ENCODE measurements around the gene SV2C.
"Not testable (repeated sequence)": the region's sequence is repeated elsewhere in the genome, so short reads cannot be mapped to it uniquely, and the experiment has no call there.

SV2C gene

DNA sequence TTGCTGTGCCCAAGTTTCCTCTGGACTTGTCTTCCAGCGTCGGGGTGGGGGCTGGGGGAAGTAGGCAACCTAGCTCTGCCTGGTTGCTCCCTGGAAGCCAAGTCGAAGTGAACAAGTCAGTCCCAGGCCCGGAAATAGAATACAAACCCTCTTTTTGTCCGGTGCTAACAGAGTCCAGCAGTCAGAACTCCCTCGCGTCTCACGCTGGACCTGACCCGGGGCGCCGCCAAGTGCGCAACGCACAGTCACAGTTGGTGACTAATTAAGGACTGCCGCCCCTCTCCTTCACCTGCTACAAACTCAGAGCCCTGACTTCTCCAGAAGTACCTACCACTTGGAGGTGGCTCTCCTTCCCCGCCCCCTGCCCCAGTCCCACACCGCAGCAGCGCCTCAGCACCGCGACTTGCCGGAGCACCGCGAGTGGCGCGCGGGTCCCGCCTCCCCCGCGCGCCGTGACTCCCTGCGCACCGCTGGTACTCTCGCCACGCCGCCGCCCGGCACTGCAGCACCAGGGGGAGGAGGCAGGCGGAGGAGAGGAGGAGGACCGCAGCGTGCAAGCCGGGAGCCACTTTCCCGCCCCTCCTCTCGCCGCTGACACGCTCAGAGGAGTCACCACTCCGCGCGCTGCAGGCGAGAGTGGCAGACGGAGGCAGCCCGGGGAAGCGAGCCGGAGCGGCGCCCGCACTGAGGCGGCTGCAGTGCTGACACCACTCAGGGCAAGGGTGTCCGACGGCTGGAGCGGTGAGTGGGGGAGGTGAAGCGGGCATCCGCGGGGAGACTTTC, at the start of gene SV2C:
TSS of gene SV2C (plus strand) at position 612 of the 783 bp plus-strand sequence. CDS start 48,368 bp downstream, outside the sequence.
- no peak for DNase-seq (ENCODE audit: low spot score)

- not testable (repeated sequence) for DNase-seq (ENCODE audit: low spot score)
Measured at GRCh38 chr5:76037736-76038151, 45.4 kb upstream of the SV2C start.

DNA sequence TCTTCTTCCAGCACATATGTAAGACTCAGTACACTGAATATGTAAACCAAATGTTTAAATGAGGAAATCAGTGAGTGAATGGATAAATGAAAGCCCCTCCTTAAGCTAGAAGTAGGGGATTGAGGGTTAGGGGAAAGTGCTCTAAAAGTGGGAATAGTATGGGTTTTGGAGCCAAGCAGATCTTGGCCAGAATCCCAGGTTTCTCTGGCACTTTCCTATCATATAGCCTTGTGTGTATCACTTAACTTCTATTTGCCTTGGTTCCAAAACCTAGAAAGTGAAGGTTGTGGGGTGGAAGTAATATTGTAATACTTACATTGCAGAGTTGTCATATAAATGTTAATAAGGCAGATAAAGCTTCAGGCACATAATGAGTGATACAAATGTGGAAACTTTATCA, 45.0 kb upstream of the SV2C start:
- DNase-seq (ENCODE audit: low spot score), result no peak

DNA sequence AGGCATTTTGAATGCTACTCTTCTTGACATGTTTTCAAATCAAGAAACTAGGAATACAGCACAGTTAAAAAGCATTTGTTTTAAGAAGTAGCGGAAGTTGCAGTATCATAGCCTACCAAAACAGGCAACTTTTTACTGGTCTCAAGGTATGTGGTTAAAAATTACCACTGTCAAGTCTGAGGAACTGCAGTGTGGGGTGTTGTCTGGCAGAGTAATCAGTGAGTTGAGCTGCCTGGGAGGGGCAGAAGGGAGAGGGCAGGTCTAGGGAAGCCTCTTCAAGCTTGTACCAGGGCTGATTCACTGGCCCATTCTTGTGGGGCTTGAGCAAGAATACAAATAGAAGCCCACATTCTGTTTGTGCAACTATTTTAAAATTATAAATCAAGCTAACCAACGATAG, 42.4 kb upstream of the SV2C start:
- DNase-seq (ENCODE audit: low spot score), result no peak

DNA sequence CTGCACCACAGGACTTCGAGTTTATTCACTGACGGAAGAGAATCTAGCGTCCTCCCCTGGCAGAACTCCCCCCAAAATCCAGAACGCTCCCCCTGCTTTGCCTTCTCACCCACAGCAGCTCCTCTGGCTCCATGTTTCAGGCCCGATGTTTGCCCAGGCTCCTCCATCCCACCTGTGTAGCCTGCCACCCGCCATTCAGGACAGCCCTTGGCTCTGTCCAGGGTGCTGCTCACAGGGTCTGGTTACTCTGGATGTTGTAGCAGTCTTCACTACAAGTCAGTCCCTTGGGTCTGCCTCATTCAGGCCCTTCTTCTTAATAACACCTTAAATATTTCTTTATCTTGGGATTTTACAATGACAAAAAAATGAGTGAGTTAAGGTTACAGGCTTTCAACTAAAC, 41.3 kb upstream of the SV2C start:
- DNase-seq (ENCODE audit: low spot score), result no peak

GRCh38 chr5:76046741-76047140, 36.4 kb upstream of the SV2C start:
- DNase-seq (ENCODE audit: low spot score), result no peak

DNA sequence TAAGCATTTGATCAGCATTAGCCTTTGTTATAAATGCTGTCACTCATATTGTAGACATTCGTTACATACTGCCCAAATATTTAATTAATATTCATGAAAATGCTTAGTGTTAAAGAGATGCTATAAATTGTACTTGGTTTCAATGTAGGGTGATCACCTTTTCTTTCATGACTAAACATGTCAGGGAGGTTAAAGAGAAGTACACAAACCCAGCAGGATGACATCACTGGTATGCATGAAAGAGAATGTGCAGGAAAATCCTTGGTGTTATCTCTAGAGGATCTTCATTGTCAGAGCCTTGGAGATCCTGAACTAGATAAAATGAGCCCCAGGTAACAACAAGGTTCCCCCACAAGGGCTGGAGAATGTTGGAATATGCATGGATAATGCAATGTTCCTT, 33.0 kb upstream of the SV2C start:
- no peak for DNase-seq (ENCODE audit: low spot score)

DNA sequence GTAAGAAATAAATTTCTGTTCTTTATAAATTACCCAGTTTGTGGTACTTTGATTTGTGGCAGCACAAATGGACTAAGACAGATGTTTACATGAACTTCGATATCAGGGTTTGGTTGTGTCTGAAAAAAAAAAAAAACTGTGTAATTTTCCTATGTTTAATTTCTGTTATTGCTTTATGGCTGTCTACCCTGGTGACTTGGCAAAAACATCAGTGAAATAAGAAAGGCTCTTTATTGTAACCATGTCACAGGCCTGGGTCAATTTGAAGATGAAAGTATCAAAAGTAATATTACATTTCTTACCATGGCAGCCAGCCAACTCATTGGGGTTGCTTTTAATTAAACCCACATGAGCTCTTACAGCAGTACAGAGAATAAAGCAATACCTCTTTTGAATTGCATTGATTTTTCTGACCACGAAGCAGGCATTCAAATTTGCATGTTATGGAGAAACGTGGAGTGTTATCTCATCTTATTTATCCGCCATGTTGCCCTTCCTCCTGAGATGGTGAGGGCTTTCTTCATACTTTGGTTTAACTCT, 20.6 kb upstream of the SV2C start:
- no peak for DNase-seq (ENCODE audit: low spot score)

- no peak for DNase-seq (ENCODE audit: low spot score)
Measured at GRCh38 chr5:76065258-76065657, 17.9 kb upstream of the SV2C start.

- DNase-seq (ENCODE audit: low spot score), result no peak
Measured at GRCh38 chr5:76069061-76069735, 14.0 kb upstream of the SV2C start.

GRCh38 chr5:76074487-76075065, 8.6 kb upstream of the SV2C start:
- no peak for DNase-seq (ENCODE audit: low spot score)

DNA sequence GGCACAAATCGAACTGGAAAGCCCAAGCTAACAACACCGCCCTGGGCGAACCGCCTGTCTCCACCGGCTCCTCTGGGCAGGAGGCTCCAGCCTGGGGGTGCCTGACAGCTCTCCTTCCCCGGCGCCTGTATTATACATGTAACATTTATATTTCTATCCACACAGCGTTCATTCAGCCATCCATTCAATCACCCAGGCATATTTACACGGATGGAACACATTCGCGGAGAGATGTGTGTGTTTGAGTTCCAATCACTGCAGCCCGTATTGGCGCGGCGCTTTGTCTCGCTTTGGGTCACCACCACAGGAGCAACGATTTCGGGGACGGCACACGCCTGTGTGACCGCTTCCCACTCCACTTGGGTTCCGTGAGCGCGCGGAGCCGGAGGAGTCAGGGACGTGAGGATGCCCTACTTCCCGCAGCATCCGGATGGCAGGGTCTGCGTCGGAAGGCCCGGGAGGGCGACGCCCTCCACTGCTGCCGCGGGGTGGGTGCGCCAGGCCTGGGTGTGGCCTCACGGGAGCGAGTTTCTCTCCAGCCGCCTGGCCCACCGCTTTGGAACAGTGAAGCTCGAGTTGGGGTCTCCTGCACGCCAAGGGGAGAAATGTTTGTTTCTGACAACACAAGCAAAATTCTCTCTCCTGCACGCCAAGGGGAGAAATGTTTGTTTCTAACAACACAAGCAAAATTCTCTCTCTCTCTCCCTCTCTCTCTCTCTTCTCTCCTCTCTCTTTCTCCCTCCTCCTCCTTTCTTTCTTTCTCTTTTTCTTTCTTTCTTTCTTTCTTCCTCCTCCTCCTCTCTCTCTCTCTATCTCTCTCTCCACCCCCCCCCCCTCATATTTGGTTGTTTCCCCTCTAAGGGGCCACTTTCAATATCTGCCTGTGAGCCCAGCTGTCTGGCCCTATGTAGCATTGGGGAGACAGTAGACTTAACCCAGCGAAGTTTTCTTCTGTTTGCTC, 1.1 kb upstream of the SV2C start:
- no peak for DNase-seq (ENCODE audit: low spot score)

GRCh38 chr5:76083555-76084495, 642 bp downstream of the SV2C start:
- no peak for DNase-seq (ENCODE audit: low spot score)

DNA sequence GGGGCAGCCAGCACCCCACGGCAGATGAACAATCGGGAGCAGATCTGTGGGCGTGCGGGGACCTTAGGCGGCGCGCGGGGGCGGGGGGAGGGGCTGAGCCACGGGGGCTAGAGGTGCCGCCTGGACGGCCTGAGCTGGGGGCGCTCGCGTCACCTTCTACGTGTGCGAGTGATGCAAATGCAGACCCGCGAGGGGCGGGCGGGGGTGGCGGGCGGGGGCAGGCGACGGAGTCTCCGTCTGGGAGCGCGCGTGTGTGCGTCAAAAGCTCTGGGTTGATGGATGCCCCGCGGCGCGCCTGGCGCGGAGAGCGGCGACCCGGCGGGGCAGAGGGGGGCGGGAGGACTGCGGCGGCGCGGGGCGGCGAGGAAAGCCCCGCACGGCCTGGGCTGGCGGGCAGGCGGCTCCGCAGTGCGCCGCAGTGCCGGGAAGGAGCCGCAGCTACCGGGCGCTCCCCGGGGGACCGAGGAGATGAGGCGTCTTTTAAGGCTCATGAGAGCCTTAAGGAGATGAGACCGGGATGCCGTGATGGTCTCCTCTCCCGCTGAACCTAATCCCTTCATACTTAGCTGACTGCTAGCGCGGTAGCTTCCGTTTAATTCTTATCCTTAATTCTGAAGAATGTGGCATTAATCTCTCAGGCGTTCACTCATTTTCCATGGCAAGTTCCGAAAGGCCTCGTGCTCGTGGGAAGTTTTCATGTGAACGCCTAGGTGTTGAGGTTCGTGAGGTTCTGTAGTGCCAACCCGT, 1.5 kb downstream of the SV2C start:
- no peak for DNase-seq (ENCODE audit: low spot score)

- no peak for DNase-seq (ENCODE audit: low spot score)
Measured at GRCh38 chr5:76085243-76085579, 2.0 kb downstream of the SV2C start.

DNA sequence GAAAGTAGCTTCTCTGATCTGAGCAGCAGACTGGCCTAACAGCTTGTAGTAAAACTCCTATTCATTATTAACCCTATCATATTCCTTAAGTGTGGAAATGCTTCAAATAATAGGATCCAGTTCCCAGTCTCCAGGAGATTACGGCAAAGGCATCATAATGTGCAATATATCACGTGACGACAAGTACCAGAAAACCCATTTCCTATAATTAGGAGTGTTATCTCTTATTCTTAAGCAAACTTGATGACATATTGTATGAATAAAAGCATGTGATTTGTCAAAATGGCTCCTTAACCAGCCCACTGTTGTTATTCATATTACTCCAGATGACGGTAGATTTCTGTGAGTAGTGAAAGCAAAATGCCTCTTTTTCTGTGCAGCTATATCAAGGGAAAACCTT, 2.9 kb downstream of the SV2C start:
- no peak for DNase-seq (ENCODE audit: low spot score)

GRCh38 chr5:76089156-76089555, 6.0 kb downstream of the SV2C start:
- not testable (repeated sequence) for DNase-seq (ENCODE audit: low spot score)

DNA sequence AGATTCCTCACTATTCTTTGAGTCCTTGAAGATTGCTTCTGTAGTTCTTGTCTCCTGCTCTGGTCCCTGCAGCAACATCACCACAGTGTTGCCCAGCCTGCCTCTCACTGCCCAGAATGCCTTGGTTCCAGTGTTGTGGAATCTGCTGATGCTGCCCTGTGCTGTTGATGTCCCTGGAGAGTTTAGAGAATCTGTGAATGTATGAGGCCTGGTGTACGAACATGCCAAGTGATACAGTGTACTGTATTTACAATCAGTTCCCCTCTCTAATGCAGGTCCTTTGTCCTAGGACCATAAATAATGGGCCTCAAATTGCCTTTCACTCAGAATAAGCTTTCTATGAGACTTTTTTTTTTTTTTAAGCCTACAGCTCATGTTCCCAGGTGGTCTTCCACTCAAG, 8.2 kb downstream of the SV2C start:
- no peak for DNase-seq (ENCODE audit: low spot score)

DNA sequence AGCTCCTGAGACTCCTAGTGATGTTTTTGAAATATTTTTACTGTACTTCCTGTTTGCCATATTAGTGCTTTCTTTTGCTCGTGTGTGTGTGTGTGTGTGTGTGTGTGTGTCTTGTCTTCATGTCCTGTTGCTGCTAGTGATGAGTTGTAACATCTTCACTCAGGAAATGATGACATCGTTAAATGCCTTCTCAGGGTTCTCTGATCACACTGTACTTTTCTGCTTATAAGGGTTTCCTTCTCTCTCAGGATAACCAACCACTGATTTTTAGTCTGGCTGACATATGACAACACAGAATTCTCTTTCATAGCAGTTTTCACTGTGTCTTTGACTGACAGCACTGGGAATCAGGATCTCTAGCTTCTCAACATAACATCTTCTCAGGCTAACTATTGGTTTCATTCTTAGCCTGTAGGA, 16.1 kb downstream of the SV2C start:
- no peak for DNase-seq (ENCODE audit: low spot score)

DNA sequence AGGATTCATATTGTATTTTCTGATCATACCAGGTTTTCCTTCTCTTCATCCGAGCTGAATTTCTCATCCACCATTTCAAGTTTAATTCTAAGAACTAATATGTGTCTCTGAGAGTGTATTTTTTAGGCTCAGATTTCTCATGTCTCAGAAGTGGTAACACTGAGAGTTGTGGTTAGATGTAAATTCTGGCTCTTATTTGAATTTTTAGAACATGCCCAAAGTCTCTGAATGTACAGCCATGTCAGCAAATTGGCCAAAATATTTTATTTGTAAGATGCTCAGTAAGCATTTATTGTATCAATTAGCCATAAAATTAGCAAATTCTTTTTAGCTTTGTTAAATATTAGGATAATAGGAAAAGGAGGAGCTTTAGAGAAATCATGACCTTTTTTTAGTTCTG, 16.6 kb downstream of the SV2C start:
- DNase-seq (ENCODE audit: low spot score), result no peak

All from AG08395 (cell line).